BLaER1 treated with 17β-estradiol and CSF1 and Interleukin-3, amounts not matched to agents 10 nM and 100 nM (cell line): ENCODE measurements around the gene OR4F6.

Source experiments
- H3K27ac ChIP-seq, 11 experiments: shearing (Covaris generic); formaldehyde crosslinking; 2 replicates each; pipeline ENCODE4 v1.8.1; 2022
- H3K27me3 ChIP-seq, 11 experiments: shearing (Covaris generic); formaldehyde crosslinking; 2 replicates each; pipeline ENCODE4 v1.8.1; 2022
- H3K36me3 ChIP-seq, 11 experiments: shearing (Covaris generic); formaldehyde crosslinking; 2 replicates each; pipeline ENCODE4 v1.8.1; 2022
- H3K4me1 ChIP-seq, 10 experiments: shearing (Covaris generic); formaldehyde crosslinking; 2 replicates each; pipeline ENCODE4 v1.8.1; 2022
- H3K4me2 ChIP-seq, 11 experiments: shearing (Covaris generic); formaldehyde crosslinking; 2 replicates each; pipeline ENCODE4 v1.8.1; 2022
- H3K4me3 ChIP-seq, 10 experiments: shearing (Covaris generic); formaldehyde crosslinking; 2 replicates each; pipeline ENCODE4 v1.8.1; 2022
- H3K9ac ChIP-seq, 11 experiments: shearing (Covaris generic); formaldehyde crosslinking; 2 replicates each; pipeline ENCODE4 v1.8.1; 2022
- H3K9me3 ChIP-seq, 11 experiments: shearing (Covaris generic); formaldehyde crosslinking; replicated peaks in 1 of 11; 2 replicates each; pipeline ENCODE4 v1.8.1; 2022
- H4K20me1 ChIP-seq, 11 experiments: shearing (Covaris generic); formaldehyde crosslinking; 2 replicates each; pipeline ENCODE4 v1.8.1; 2022
- Cebpa-rat ChIP-seq, 11 experiments: shearing (Covaris generic); IDR thresholded peaks; 2 replicates each; pipeline ENCODE4 v1.8.1; 2022

Gene OR4F6

GRCh38 chr15:101803676-101804075, 367 bp downstream of the OR4F6 start:
- H3K36me3 ChIP-seq = no peaks in the 10 kb centered on the region
- H3K4me2 ChIP-seq = no peak overlapping the region
- no peaks in the 10 kb centered on the region for H3K27me3 ChIP-seq
- H3K4me3 ChIP-seq = no peak overlapping the region
- TF ChIP-seq Cebpa-rat (IDR thresholded peaks at IDR 0.05) = no peak
- H3K9me3 ChIP-seq = 0 out of 22 replicates have a peak, but pooled peaks cover 0 to 3% (median 0%) of the 10 kb centered on the region in 11 experiments
- no peak overlapping the region for H3K9ac ChIP-seq
- no peaks in the 10 kb centered on the region for H3K4me1 ChIP-seq
- H3K27ac ChIP-seq = no peak overlapping the region
- no peaks in the 10 kb centered on the region for H4K20me1 ChIP-seq

- Histone ChIP-seq H3K4me1 (no peaks in the 10 kb centered on the region), H3K9me3 (0 out of 22 replicates have a peak, but pooled peaks cover 0 to 3% (median 0%) of the 10 kb centered on the region in 11 experiments), H3K9ac (no peak overlapping the region), H4K20me1 (no peaks in the 10 kb centered on the region), H3K4me2 (no peak overlapping the region), H3K27ac (no peak overlapping the region), H3K27me3 (no peaks in the 10 kb centered on the region), H3K36me3 (no peaks in the 10 kb centered on the region), H3K4me3 (no peak overlapping the region)
- no peak for TF ChIP-seq Cebpa-rat (IDR thresholded peaks at IDR 0.05)
Observed at GRCh38 chr15:101804375-101804774, 1.1 kb downstream of the OR4F6 start.

GRCh38 chr15:101804941-101805340, 1.6 kb downstream of the OR4F6 start:
- Histone ChIP-seq H3K27me3 (no peaks in the 10 kb centered on the region), H4K20me1 (no peaks in the 10 kb centered on the region), H3K4me2 (no peak overlapping the region), H3K36me3 (no peaks in the 10 kb centered on the region), H3K4me3 (no peak overlapping the region), H3K9me3 (0 out of 22 replicates have a peak, but pooled peaks cover 0 to 3% (median 0%) of the 10 kb centered on the region in 11 experiments), H3K27ac (no peak overlapping the region), H3K4me1 (no peaks in the 10 kb centered on the region), H3K9ac (no peak overlapping the region)
- no peak for TF ChIP-seq Cebpa-rat (IDR thresholded peaks at IDR 0.05)

- no peaks in the 10 kb centered on the region for H3K4me1 ChIP-seq
Observed at GRCh38 chr15:101805605-101806345, 2.5 kb downstream of the OR4F6 start.

GRCh38 chr15:101807345-101807945, 4.1 kb downstream of the OR4F6 start:
- Histone ChIP-seq H3K27ac (no peak overlapping the region), H3K4me3 (no peak overlapping the region), H3K9ac (no peak overlapping the region), H3K9me3 (no peaks in the 10 kb centered on the region), H3K27me3 (no peaks in the 10 kb centered on the region), H4K20me1 (no peaks in the 10 kb centered on the region), H3K36me3 (no peaks in the 10 kb centered on the region), H3K4me2 (no peak overlapping the region), H3K4me1 (no peaks in the 10 kb centered on the region)
- TF ChIP-seq Cebpa-rat (IDR thresholded peaks at IDR 0.05) = no peak

More at GRCh38 chr15:101805605-101806345, 2.5 kb downstream of the OR4F6 start:
- Histone ChIP-seq H3K4me2 (no peak overlapping the region), H3K36me3 (no peaks in the 10 kb centered on the region), H3K27ac (no peak overlapping the region), H3K9ac (no peak overlapping the region), H3K4me3 (no peak overlapping the region), H3K27me3 (no peaks in the 10 kb centered on the region), H4K20me1 (no peaks in the 10 kb centered on the region), H3K9me3 (0 out of 22 replicates have a peak, but pooled peaks cover 0 to 3% (median 0%) of the 10 kb centered on the region in 11 experiments)
- no peak for TF ChIP-seq Cebpa-rat (IDR thresholded peaks at IDR 0.05)

- no peaks in the 10 kb centered on the region for H4K20me1 ChIP-seq
- no peak overlapping the region for H3K27ac ChIP-seq
- no peak overlapping the region for H3K9ac ChIP-seq
- no peaks in the 10 kb centered on the region for H3K4me1 ChIP-seq
- H3K36me3 ChIP-seq = no peaks in the 10 kb centered on the region
- TF ChIP-seq Cebpa-rat (IDR thresholded peaks at IDR 0.05) = no peak
- H3K27me3 ChIP-seq = no peaks in the 10 kb centered on the region
- H3K9me3 ChIP-seq = no peaks in the 10 kb centered on the region
- H3K4me2 ChIP-seq = no peak overlapping the region
- H3K4me3 ChIP-seq = no peak overlapping the region
Observed at GRCh38 chr15:101808201-101808600, 4.9 kb downstream of the OR4F6 start.

GRCh38 chr15:101810456-101810855, 7.1 kb downstream of the OR4F6 start:
- no peaks in the 10 kb centered on the region for H3K27me3 ChIP-seq
- no peaks in the 10 kb centered on the region for H3K9me3 ChIP-seq
- H3K36me3 ChIP-seq = no peaks in the 10 kb centered on the region
- no peak overlapping the region for H3K27ac ChIP-seq
- no peak for TF ChIP-seq Cebpa-rat (IDR thresholded peaks at IDR 0.05)
- H3K9ac ChIP-seq = no peak overlapping the region
- H3K4me2 ChIP-seq = no peak overlapping the region
- H4K20me1 ChIP-seq = no peaks in the 10 kb centered on the region
- H3K4me1 ChIP-seq = no peaks in the 10 kb centered on the region
- no peak overlapping the region for H3K4me3 ChIP-seq

- Histone ChIP-seq H4K20me1 (no peaks in the 10 kb centered on the region), H3K36me3 (no peaks in the 10 kb centered on the region), H3K27ac (no peak overlapping the region), H3K4me3 (no peak overlapping the region), H3K27me3 (no peaks in the 10 kb centered on the region), H3K4me1 (no peaks in the 10 kb centered on the region), H3K4me2 (no peak overlapping the region), H3K9me3 (no peaks in the 10 kb centered on the region), H3K9ac (no peak overlapping the region)
- TF ChIP-seq Cebpa-rat (IDR thresholded peaks at IDR 0.05) = no peak
Observed at GRCh38 chr15:101810876-101811275, 7.6 kb downstream of the OR4F6 start.

- Histone ChIP-seq H3K9me3 (no peaks in the 10 kb centered on the region), H3K27me3 (no peaks in the 10 kb centered on the region), H3K27ac (no peak within 1 kb of the TSS), H3K36me3 (no peaks in the 10 kb centered on the region), H3K4me2 (no peak within 1 kb of the TSS), H4K20me1 (no peaks in the 10 kb centered on the region), H3K4me3 (no peak within 1 kb of the TSS), H3K4me1 (no peaks in the 10 kb centered on the region), H3K9ac (no peak within 1 kb of the TSS)
- TF ChIP-seq Cebpa-rat (IDR thresholded peaks at IDR 0.05) = no peak
Observed at GRCh38 chr15:101811902-101812301, 8.6 kb downstream of the OR4F6 start, which contains the start of gene OR4F15. TSS of gene OR4F15 (plus strand) at chr15:101812202. CDS start at chr15:101818187, 5,985 bp downstream.
